Measurements from ENCODE around the gene DAND5. TPM values are rescaled to one million over a fixed set of nuclear protein-coding genes. Genes with fewer than 3 reads are reported as not detected.

The DAND5 gene
- total and polyA plus RNA-seq, 2 of the 13 experiments (the other 11 are each of a cell fraction or from before 2014, with no cell fraction given), result 0.04 TPM; not detected in 1

DNA sequence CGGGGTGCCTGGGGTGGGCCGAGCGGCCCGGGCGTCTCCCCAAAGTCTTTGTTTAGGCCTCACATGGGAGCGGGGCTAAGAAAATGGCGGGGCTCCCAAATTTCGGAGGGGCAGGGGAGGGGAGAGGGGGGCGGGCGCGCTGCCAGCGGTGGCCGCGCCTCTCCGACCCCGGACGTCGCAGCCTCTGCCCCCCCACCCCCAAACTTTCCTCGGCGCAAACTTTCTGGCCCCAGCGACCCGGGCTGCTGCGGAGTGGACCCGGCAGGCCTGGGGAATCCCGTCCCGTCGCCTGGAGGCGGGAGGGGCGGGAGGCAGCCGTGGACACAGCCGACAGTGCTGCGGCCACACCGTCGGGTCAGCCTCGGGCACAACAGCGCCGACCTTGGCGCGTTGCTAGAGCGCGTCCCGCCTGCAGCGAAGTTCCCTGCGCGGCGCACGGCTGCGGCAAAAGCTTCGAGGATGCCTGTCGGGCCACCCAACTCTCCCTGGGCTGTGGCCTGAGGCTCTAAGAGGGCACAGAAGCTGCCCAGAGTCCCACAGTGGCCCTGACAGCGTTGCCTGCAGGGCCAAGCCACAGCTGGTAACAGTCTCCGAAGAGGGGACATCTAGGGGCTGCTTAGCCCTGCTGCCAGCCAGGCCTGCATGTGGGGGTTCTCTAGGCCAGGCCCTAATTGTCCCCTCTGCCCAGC lies 27.2 kb downstream of the DAND5 start (continued):
- TF ChIP-seq GPBP1L1 (CRISPR knock-in tag; IDR thresholded peaks at IDR 0.05), result no peak
- TF ChIP-seq CHCHD3 (CRISPR knock-in tag; IDR thresholded peaks at IDR 0.05), result no peak
- TF ChIP-seq MYPOP (CRISPR knock-in tag; IDR thresholded peaks at IDR 0.05), result peak; percentile 98
- TF ChIP-seq TBP (CRISPR knock-in tag; IDR thresholded peaks at IDR 0.05), result no peak
- TF ChIP-seq KDM5A (IDR thresholded peaks at IDR 0.05; ENCODE audit: borderline replicate concordance, low read length), result no peak
- no peak for TF ChIP-seq ZNF572 (CRISPR knock-in tag; IDR thresholded peaks at IDR 0.05)
- no peak for TF ChIP-seq ZSCAN22 (CRISPR knock-in tag; IDR thresholded peaks at IDR 0.05)
- TF ChIP-seq, protein P1, sequence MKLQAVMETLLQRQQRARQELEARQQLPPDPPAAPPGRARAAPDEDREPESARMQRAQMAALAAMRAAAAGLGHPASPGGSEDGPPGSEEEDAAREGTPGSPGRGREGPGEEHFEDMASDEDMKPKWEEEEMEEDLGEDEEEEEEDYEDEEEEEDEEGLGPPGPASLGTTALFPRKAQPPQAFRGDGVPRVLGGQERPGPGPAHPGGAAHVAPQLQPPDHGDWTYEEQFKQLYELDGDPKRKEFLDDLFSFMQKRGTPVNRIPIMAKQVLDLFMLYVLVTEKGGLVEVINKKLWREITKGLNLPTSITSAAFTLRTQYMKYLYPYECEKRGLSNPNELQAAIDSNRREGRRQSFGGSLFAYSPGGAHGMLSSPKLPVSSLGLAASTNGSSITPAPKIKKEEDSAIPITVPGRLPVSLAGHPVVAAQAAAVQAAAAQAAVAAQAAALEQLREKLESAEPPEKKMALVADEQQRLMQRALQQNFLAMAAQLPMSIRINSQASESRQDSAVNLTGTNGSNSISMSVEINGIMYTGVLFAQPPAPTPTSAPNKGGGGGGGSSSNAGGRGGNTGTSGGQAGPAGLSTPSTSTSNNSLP (IDR thresholded peaks at IDR 0.05; ENCODE audit: low read depth, low read length), result no peak
- TF ChIP-seq KLF11 (CRISPR knock-in tag; IDR thresholded peaks at IDR 0.05), result no peak
- TF ChIP-seq SMAD1 (CRISPR knock-in tag; IDR thresholded peaks at IDR 0.05; ENCODE audit: borderline replicate concordance, low read depth), result no peak
- no peak for TF ChIP-seq ZNF121 (CRISPR knock-in tag; IDR thresholded peaks at IDR 0.05)
- no peak for TF ChIP-seq CREB1 (IDR thresholded peaks at IDR 0.05)
- TF ChIP-seq CREB1 (CRISPR knock-in tag; IDR thresholded peaks at IDR 0.05), result no peak
- TF ChIP-seq, protein P2, sequence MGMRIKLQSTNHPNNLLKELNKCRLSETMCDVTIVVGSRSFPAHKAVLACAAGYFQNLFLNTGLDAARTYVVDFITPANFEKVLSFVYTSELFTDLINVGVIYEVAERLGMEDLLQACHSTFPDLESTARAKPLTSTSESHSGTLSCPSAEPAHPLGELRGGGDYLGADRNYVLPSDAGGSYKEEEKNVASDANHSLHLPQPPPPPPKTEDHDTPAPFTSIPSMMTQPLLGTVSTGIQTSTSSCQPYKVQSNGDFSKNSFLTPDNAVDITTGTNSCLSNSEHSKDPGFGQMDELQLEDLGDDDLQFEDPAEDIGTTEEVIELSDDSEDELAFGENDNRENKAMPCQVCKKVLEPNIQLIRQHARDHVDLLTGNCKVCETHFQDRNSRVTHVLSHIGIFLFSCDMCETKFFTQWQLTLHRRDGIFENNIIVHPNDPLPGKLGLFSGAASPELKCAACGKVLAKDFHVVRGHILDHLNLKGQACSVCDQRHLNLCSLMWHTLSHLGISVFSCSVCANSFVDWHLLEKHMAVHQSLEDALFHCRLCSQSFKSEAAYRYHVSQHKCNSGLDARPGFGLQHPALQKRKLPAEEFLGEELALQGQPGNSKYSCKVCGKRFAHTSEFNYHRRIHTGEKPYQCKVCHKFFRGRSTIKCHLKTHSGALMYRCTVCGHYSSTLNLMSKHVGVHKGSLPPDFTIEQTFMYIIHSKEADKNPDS (CRISPR knock-in tag; IDR thresholded peaks at IDR 0.05), result no peak
- no peak for TF ChIP-seq ZNF101 (CRISPR knock-in tag; IDR thresholded peaks at IDR 0.05; ENCODE audit: borderline replicate concordance, low read depth)
- no peak for TF ChIP-seq AGO2 (optimal IDR thresholded peaks at IDR 0.05; ENCODE audit: low read depth, low read length)
- no peak for TF ChIP-seq RAD51 (IDR thresholded peaks at IDR 0.05; ENCODE audit: borderline replicate concordance)
- 0 out of 2 replicates have a peak, but pooled peaks have one; percentile 3 for TF ChIP-seq CEBPG (CRISPR knock-in tag; IDR thresholded peaks at IDR 0.05)
- TF ChIP-seq THYN1 (CRISPR knock-in tag; IDR thresholded peaks at IDR 0.05; ENCODE audit: borderline replicate concordance, low read depth), result no peak
- TF ChIP-seq IRF2 (CRISPR knock-in tag; IDR thresholded peaks at IDR 0.05), result 0 out of 2 replicates have a peak, but pooled peaks have one; percentile 28
- TF ChIP-seq ZNF264 (CRISPR knock-in tag; IDR thresholded peaks at IDR 0.05), result no peak
- peak; percentile 44; the same call in 1 of the 2 replicates for TF ChIP-seq ISL2 (CRISPR knock-in tag; IDR thresholded peaks at IDR 0.05)
- no peak for TF ChIP-seq NFRKB (IDR thresholded peaks at IDR 0.05)
- TF ChIP-seq HNRNPK (IDR thresholded peaks at IDR 0.05; ENCODE audit: low read depth, low read length, poor library complexity, severe bottlenecking), result peak; percentile 73
- TF ChIP-seq KDM5B (CRISPR knock-in tag; IDR thresholded peaks at IDR 0.05; ENCODE audit: borderline replicate concordance), result peak; percentile 30; the same call in 1 of the 2 replicates
- TF ChIP-seq ZNF703 (CRISPR knock-in tag; IDR thresholded peaks at IDR 0.05; ENCODE audit: borderline replicate concordance), result no peak

Measured in HepG2 (cell line).